ENCODE results near the gene SSR3.

Gene SSR3

GRCh38 chr3:156532730-156533129, 22.2 kb downstream of the SSR3 start:
- TF ChIP-seq, protein P1, sequence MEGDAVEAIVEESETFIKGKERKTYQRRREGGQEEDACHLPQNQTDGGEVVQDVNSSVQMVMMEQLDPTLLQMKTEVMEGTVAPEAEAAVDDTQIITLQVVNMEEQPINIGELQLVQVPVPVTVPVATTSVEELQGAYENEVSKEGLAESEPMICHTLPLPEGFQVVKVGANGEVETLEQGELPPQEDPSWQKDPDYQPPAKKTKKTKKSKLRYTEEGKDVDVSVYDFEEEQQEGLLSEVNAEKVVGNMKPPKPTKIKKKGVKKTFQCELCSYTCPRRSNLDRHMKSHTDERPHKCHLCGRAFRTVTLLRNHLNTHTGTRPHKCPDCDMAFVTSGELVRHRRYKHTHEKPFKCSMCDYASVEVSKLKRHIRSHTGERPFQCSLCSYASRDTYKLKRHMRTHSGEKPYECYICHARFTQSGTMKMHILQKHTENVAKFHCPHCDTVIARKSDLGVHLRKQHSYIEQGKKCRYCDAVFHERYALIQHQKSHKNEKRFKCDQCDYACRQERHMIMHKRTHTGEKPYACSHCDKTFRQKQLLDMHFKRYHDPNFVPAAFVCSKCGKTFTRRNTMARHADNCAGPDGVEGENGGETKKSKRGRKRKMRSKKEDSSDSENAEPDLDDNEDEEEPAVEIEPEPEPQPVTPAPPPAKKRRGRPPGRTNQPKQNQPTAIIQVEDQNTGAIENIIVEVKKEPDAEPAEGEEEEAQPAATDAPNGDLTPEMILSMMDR (IDR thresholded peaks at IDR 0.05; ENCODE audit: borderline replicate concordance, control extremely low read depth, extremely low read depth, insufficient read depth, missing control alignments) = no peak
- in situ Hi-C loops (cut with MboI; ENCODE audit: low sequenced_read_pairs, unreplicated experiment) = loop anchor here (25.0 kb wide), 2 partner anchors 280 to 555 kb away; no protein-coding TSS in a partner anchor
- DNase-seq (ENCODE audit: low spot score) = no peak

DNA sequence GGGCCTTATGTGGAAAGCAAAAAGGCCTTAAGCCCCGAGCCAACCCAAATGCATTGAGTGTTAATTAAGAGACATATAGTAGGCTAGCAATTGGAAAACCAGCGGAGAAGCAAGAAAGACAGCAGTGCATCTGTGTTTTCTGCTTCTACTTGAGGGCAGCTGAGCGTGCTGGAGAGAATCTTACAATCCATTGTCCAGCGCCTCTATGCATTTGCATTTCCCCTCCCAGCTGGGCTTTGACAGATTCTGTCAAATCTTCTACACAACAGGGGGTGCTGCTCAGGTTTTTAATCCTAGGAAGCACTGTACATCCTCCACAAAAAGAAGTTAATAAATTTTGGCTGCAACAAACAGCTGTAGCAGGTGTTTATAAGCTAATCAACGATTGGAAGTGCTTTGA, 23.9 kb downstream of the SSR3 start:
- no peak for DNase-seq (ENCODE audit: low spot score)
- in situ Hi-C loops (cut with MboI; ENCODE audit: low sequenced_read_pairs, unreplicated experiment) = loop anchor here (25.0 kb wide), 2 partner anchors 281 to 556 kb away; no protein-coding TSS in a partner anchor
- TF ChIP-seq, protein P1 (IDR thresholded peaks at IDR 0.05; ENCODE audit: borderline replicate concordance, control extremely low read depth, extremely low read depth, insufficient read depth, missing control alignments) = no peak

GRCh38 chr3:156527060-156527459, 27.9 kb downstream of the SSR3 start:
- TF ChIP-seq, protein P1 (IDR thresholded peaks at IDR 0.05; ENCODE audit: borderline replicate concordance, control extremely low read depth, extremely low read depth, insufficient read depth, missing control alignments) = no peak
- no peak for DNase-seq (ENCODE audit: low spot score)
- in situ Hi-C loops (cut with MboI; ENCODE audit: low sequenced_read_pairs, unreplicated experiment) = loop anchor here (25.0 kb wide), 2 partner anchors 285 to 560 kb away; no protein-coding TSS in a partner anchor

DNA sequence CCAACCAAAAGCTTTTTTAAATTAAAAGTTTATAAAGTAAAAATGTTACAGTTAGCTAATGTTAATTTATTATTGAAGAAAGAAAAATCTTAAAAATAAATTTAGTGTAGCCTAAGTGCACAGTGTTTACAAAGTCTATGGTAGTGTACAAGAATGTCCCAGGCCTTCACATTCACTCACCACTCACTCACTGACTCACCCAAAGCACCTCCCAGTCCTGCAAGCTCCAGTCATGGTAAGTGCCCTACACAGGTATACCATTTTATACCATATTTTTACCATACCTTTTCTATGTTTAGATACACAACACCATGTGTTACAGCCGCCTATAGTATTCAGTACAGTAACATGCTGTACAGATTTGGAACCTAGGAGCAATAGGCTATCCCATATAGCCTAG, 29.1 kb downstream of the SSR3 start:
- TF ChIP-seq, protein P1 (IDR thresholded peaks at IDR 0.05; ENCODE audit: borderline replicate concordance, control extremely low read depth, extremely low read depth, insufficient read depth, missing control alignments) = no peak

GRCh38 chr3:156522673-156523072, 32.2 kb downstream of the SSR3 start:
- TF ChIP-seq, protein P1 (IDR thresholded peaks at IDR 0.05; ENCODE audit: borderline replicate concordance, control extremely low read depth, extremely low read depth, insufficient read depth, missing control alignments) = no peak
- DNase-seq (ENCODE audit: low spot score) = no peak
- in situ Hi-C loops (cut with MboI; ENCODE audit: low sequenced_read_pairs, unreplicated experiment) = loop anchor here (25.0 kb wide), 1 partner anchor 360 kb away; no protein-coding TSS in a partner anchor

More for the DNA sequence above, 29.1 kb downstream of the SSR3 start:
- in situ Hi-C loops (cut with MboI; ENCODE audit: low sequenced_read_pairs, unreplicated experiment) = loop anchor here (25.0 kb wide), 2 partner anchors 286 to 561 kb away; no protein-coding TSS in a partner anchor
- no peak for DNase-seq (ENCODE audit: low spot score)

DNA sequence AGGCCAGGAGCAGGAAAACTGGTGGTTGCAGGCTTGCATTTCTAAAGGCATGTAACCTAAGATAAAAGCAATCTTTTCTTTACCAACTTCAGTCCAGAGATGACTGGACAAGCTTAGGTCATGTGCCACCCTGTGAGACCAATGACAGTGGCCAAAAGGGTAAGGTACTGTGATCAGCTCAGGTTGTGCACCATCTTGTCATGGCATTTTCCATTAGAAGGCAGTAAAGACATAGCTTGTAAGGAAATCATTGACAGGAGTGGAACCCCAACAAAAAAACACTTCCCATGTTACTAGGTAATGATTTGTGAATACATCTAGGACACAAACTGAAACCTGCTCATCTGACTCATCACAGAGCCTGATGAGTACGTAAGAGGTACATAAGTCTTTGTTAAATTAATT, 35.2 kb downstream of the SSR3 start:
- in situ Hi-C loops (cut with MboI; ENCODE audit: low sequenced_read_pairs, unreplicated experiment) = loop anchor here (25.0 kb wide), 1 partner anchor 357 kb away; no protein-coding TSS in a partner anchor
- DNase-seq (ENCODE audit: low spot score) = no peak

More for the DNA sequence above, 35.2 kb downstream of the SSR3 start:
- TF ChIP-seq, protein P1 (IDR thresholded peaks at IDR 0.05; ENCODE audit: borderline replicate concordance, control extremely low read depth, extremely low read depth, insufficient read depth, missing control alignments) = no peak

Data from GM13976 (cell line).